Measurements from ENCODE around the gene SKIC2.

SKIC2 gene

DNA sequence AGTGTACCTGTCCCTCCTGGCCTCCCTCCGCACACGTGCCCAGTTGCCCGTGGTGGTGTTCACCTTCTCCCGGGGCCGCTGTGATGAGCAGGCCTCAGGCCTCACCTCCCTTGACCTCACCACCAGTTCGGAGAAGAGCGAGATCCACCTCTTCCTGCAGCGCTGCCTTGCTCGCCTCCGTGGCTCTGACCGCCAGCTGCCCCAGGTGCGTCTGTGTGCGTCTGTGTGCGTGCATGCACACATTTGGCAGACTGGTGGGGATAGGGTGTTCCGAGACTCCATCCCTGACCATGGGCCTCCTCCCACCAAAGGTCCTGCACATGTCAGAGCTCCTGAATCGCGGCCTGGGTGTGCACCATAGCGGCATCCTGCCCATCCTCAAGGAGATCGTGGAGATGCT lies 4.9 kb downstream of the SKIC2 start:
- Histone ChIP-seq H3K27ac (ENCODE audit: low read length) (no peak overlapping the region), H3K79me2 (ENCODE audit: low read length) (peaks cover 12% of the 10 kb centered on the region), H3K9ac (ENCODE audit: low read length) (no peak overlapping the region), H3K36me3 (replicated peaks; ENCODE audit: low read depth, low read length) (peaks cover 12% of the 10 kb centered on the region), H3K4me1 (ENCODE audit: low read length) (peaks cover 7% of the 10 kb centered on the region), H2AFZ (ENCODE audit: low read depth, low read length) (no peak overlapping the region), H4K20me1 (ENCODE audit: insufficient read depth, low read length) (no peaks in the 10 kb centered on the region), H3K4me3 (ENCODE audit: low read length) (no peak overlapping the region), H3K27me3 (ENCODE audit: low read depth, low read length) (no peaks in the 10 kb centered on the region), H3K4me2 (ENCODE audit: low read length) (no peak overlapping the region), H3K9me3 (ENCODE audit: insufficient read depth, low read length) (no peaks in the 10 kb centered on the region)
- no peak for TF ChIP-seq EZH2phosphoT487 (IDR thresholded peaks at IDR 0.05; ENCODE audit: low read depth)
- TF ChIP-seq, protein P1, sequence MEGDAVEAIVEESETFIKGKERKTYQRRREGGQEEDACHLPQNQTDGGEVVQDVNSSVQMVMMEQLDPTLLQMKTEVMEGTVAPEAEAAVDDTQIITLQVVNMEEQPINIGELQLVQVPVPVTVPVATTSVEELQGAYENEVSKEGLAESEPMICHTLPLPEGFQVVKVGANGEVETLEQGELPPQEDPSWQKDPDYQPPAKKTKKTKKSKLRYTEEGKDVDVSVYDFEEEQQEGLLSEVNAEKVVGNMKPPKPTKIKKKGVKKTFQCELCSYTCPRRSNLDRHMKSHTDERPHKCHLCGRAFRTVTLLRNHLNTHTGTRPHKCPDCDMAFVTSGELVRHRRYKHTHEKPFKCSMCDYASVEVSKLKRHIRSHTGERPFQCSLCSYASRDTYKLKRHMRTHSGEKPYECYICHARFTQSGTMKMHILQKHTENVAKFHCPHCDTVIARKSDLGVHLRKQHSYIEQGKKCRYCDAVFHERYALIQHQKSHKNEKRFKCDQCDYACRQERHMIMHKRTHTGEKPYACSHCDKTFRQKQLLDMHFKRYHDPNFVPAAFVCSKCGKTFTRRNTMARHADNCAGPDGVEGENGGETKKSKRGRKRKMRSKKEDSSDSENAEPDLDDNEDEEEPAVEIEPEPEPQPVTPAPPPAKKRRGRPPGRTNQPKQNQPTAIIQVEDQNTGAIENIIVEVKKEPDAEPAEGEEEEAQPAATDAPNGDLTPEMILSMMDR (IDR thresholded peaks at IDR 0.05; ENCODE audit: low read depth, low read length), result no peak

- no peak overlapping the region for H3K4me2 ChIP-seq (ENCODE audit: low read length)
- H2AFZ ChIP-seq (ENCODE audit: low read depth, low read length), result no peak overlapping the region
- H3K9ac ChIP-seq (ENCODE audit: low read length), result no peak overlapping the region
- no peaks in the 10 kb centered on the region for H3K27me3 ChIP-seq (ENCODE audit: low read depth, low read length)
- no peak overlapping the region for H3K4me3 ChIP-seq (ENCODE audit: low read length)
- H3K79me2 ChIP-seq (ENCODE audit: low read length), result peaks cover under 1% of the 10 kb centered on the region
- H3K4me1 ChIP-seq (ENCODE audit: low read length), result peaks cover under 1% of the 10 kb centered on the region; the same call in 1 of the 2 replicates
- H3K27ac ChIP-seq (ENCODE audit: low read length), result no peak overlapping the region
- H4K20me1 ChIP-seq (ENCODE audit: insufficient read depth, low read length), result no peaks in the 10 kb centered on the region
- H3K36me3 ChIP-seq (replicated peaks; ENCODE audit: low read depth, low read length), result peaks cover 12% of the 10 kb centered on the region
- H3K9me3 ChIP-seq (ENCODE audit: insufficient read depth, low read length), result no peaks in the 10 kb centered on the region
- TF ChIP-seq, protein P1 (IDR thresholded peaks at IDR 0.05; ENCODE audit: low read depth, low read length), result no peak
- no peak for TF ChIP-seq EZH2phosphoT487 (IDR thresholded peaks at IDR 0.05; ENCODE audit: low read depth)
Observed at GRCh38 chr6:31965700-31966099, 6.7 kb downstream of the SKIC2 start.

- H3K9ac ChIP-seq (ENCODE audit: low read length), result no peak overlapping the region
- no peak overlapping the region for H3K27ac ChIP-seq (ENCODE audit: low read length)
- TF ChIP-seq EZH2phosphoT487 (IDR thresholded peaks at IDR 0.05; ENCODE audit: low read depth), result no peak
- TF ChIP-seq, protein P1 (IDR thresholded peaks at IDR 0.05; ENCODE audit: low read depth, low read length), result no peak
- no peaks in the 10 kb centered on the region for H4K20me1 ChIP-seq (ENCODE audit: insufficient read depth, low read length)
- no peaks in the 10 kb centered on the region for H3K27me3 ChIP-seq (ENCODE audit: low read depth, low read length)
- H3K4me3 ChIP-seq (ENCODE audit: low read length), result no peak overlapping the region
- no peak overlapping the region for H2AFZ ChIP-seq (ENCODE audit: low read depth, low read length)
- H3K9me3 ChIP-seq (ENCODE audit: insufficient read depth, low read length), result no peaks in the 10 kb centered on the region
- H3K4me1 ChIP-seq (ENCODE audit: low read length), result peaks cover 7% of the 10 kb centered on the region
- peaks cover 8% of the 10 kb centered on the region for H3K36me3 ChIP-seq (replicated peaks; ENCODE audit: low read depth, low read length)
- H3K79me2 ChIP-seq (ENCODE audit: low read length), result peaks cover 9% of the 10 kb centered on the region
- no peak overlapping the region for H3K4me2 ChIP-seq (ENCODE audit: low read length)
Observed at GRCh38 chr6:31966506-31966905, 7.5 kb downstream of the SKIC2 start.

DNA sequence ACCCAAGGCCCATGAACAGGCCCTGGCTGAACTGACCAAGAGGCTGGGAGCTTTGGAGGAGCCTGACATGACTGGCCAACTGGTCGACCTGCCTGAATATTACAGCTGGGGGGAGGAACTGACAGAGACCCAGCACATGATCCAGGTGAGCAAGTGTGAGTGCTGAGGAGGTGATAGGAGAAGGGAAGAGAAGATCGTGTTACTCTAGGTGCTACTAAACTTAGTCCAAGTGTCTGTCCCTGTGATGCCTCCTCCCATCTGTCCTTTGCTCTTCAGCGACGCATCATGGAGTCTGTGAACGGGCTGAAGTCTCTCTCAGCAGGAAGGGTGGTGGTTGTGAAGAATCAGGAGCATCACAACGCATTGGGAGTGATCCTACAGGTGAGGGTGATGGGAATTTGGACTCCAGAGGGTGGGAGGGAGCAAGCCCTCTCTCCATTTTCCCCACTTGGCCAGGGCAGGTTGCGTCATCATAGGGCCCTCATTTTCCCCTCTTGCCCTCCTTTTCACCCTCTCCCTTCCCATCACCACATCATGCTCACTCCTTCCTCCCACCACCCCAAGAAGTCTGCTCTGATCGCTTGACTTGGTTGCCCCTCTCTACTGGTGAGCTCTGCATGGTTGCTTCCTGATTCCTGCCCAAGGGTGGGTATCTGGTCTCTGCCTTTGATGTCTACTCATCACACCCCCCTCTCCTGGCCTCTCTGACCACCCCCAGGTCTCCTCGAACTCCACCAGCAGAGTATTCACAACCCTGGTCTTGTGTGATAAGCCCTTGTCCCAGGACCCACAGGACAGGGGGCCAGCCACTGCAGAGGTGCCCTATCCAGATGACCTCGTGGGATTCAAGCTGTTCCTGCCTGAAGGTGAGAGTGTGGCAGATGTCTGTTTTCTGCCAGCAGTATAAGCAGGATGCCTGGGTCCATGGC lies 8.3 kb downstream of the SKIC2 start:
- H3K79me2 ChIP-seq (ENCODE audit: low read length), result peaks cover 11% of the 10 kb centered on the region
- H3K4me2 ChIP-seq (ENCODE audit: low read length), result no peak overlapping the region
- H2AFZ ChIP-seq (ENCODE audit: low read depth, low read length), result no peak overlapping the region
- H3K4me3 ChIP-seq (ENCODE audit: low read length), result no peak overlapping the region
- H3K36me3 ChIP-seq (replicated peaks; ENCODE audit: low read depth, low read length), result peaks cover 6% of the 10 kb centered on the region
- TF ChIP-seq, protein P1 (IDR thresholded peaks at IDR 0.05; ENCODE audit: low read depth, low read length), result no peak
- no peak for TF ChIP-seq EZH2phosphoT487 (IDR thresholded peaks at IDR 0.05; ENCODE audit: low read depth)
- no peaks in the 10 kb centered on the region for H3K27me3 ChIP-seq (ENCODE audit: low read depth, low read length)
- no peaks in the 10 kb centered on the region for H4K20me1 ChIP-seq (ENCODE audit: insufficient read depth, low read length)
- H3K4me1 ChIP-seq (ENCODE audit: low read length), result peaks cover 7% of the 10 kb centered on the region
- no peak overlapping the region for H3K9ac ChIP-seq (ENCODE audit: low read length)
- no peaks in the 10 kb centered on the region for H3K9me3 ChIP-seq (ENCODE audit: insufficient read depth, low read length)
- H3K27ac ChIP-seq (ENCODE audit: low read length), result no peak overlapping the region

Data from OCI-LY3 (cell line).